ENCODE data around the gene CLCN7.

CLCN7 gene

GRCh38 chr16:1458336-1458976 is 16.4 kb downstream of the CLCN7 start:
- TF ChIP-seq CTCF (IDR thresholded peaks at IDR 0.05; ENCODE audit: poor library complexity, severe bottlenecking), result no peak
- H3K4me3 ChIP-seq (ENCODE audit: severe bottlenecking), result no peak overlapping the region
- no peaks in the 10 kb centered on the region for H3K27me3 ChIP-seq (ENCODE audit: insufficient read depth, poor library complexity, severe bottlenecking)
- DNase-seq (ENCODE audit: low spot score) (peak; percentile 41), ATAC-seq (ENCODE audit: low read depth) (no peak)
- no peaks in the 10 kb centered on the region for H3K9me3 ChIP-seq (ENCODE audit: severe bottlenecking)
- H3K36me3 ChIP-seq (ENCODE audit: low read depth), result 0 out of 2 replicates have a peak, but pooled peaks cover 2% of the 10 kb centered on the region
- H3K4me1 ChIP-seq (ENCODE audit: insufficient read depth, poor library complexity, severe bottlenecking), result no peaks in the 10 kb centered on the region
- H3K27ac ChIP-seq (ENCODE audit: poor library complexity, severe bottlenecking), result no peak overlapping the region

GRCh38 chr16:1457489-1458245 is 17.2 kb downstream of the CLCN7 start:
- TF ChIP-seq CTCF (IDR thresholded peaks at IDR 0.05; ENCODE audit: poor library complexity, severe bottlenecking), result no peak
- H3K27ac ChIP-seq (ENCODE audit: poor library complexity, severe bottlenecking), result no peak overlapping the region

GRCh38 chr16:1456951-1457350 is 17.9 kb downstream of the CLCN7 start:
- Histone ChIP-seq H3K36me3 (ENCODE audit: low read depth) (0 out of 2 replicates have a peak, but pooled peaks cover 2% of the 10 kb centered on the region), H3K4me1 (ENCODE audit: insufficient read depth, poor library complexity, severe bottlenecking) (no peaks in the 10 kb centered on the region), H3K27me3 (ENCODE audit: insufficient read depth, poor library complexity, severe bottlenecking) (no peaks in the 10 kb centered on the region), H3K9me3 (ENCODE audit: severe bottlenecking) (no peaks in the 10 kb centered on the region), H3K27ac (ENCODE audit: poor library complexity, severe bottlenecking) (no peak overlapping the region), H3K4me3 (ENCODE audit: severe bottlenecking) (no peak overlapping the region)
- ATAC-seq (ENCODE audit: low read depth) (no peak), DNase-seq (ENCODE audit: low spot score) (no peak)
- TF ChIP-seq CTCF (IDR thresholded peaks at IDR 0.05; ENCODE audit: poor library complexity, severe bottlenecking), result no peak

More at GRCh38 chr16:1457489-1458245, 17.2 kb downstream of the CLCN7 start:
- Histone ChIP-seq H3K4me1 (ENCODE audit: insufficient read depth, poor library complexity, severe bottlenecking) (no peaks in the 10 kb centered on the region), H3K4me3 (ENCODE audit: severe bottlenecking) (no peak overlapping the region), H3K9me3 (ENCODE audit: severe bottlenecking) (no peaks in the 10 kb centered on the region), H3K27me3 (ENCODE audit: insufficient read depth, poor library complexity, severe bottlenecking) (no peaks in the 10 kb centered on the region), H3K36me3 (ENCODE audit: low read depth) (0 out of 2 replicates have a peak, but pooled peaks cover 2% of the 10 kb centered on the region)
- ATAC-seq (ENCODE audit: low read depth) (no peak), DNase-seq (ENCODE audit: low spot score) (peak; percentile 49)

GRCh38 chr16:1455190-1456171 is 19.3 kb downstream of the CLCN7 start:
- ATAC-seq (ENCODE audit: low read depth), result no peak
- Histone ChIP-seq H3K4me1 (ENCODE audit: insufficient read depth, poor library complexity, severe bottlenecking) (no peaks in the 10 kb centered on the region), H3K36me3 (ENCODE audit: low read depth) (0 out of 2 replicates have a peak, but pooled peaks cover 2% of the 10 kb centered on the region), H3K9me3 (ENCODE audit: severe bottlenecking) (no peaks in the 10 kb centered on the region), H3K27me3 (ENCODE audit: insufficient read depth, poor library complexity, severe bottlenecking) (no peaks in the 10 kb centered on the region), H3K4me3 (ENCODE audit: severe bottlenecking) (no peak overlapping the region), H3K27ac (ENCODE audit: poor library complexity, severe bottlenecking) (no peak overlapping the region)
- DNase-seq (ENCODE audit: low spot score), result no peak
- TF ChIP-seq CTCF (IDR thresholded peaks at IDR 0.05; ENCODE audit: poor library complexity, severe bottlenecking), result no peak

Measured in RWPE2 (cell line).